Measurements from ENCODE around the gene ZNF423. TPM values are rescaled to one million over a fixed set of nuclear protein-coding genes. Genes with fewer than 3 reads are reported as not detected.
A peak's percentile ranks its signal among the peaks of the same experiment; 100 is the strongest.

The ZNF423 gene
- total RNA-seq, 1 experiment from 2014 or later = 43.6 TPM

GRCh38 chr16:49779979-49780378 lies 75.9 kb downstream of the ZNF423 start:
- Histone ChIP-seq H3K27me3 (ENCODE audit: control insufficient read depth, insufficient read depth, low read length) (no peaks in the 10 kb centered on the region), H3K36me3 (replicated peaks; ENCODE audit: control insufficient read depth, insufficient read depth, low read length) (no peaks in the 10 kb centered on the region), H3K4me3 (ENCODE audit: insufficient read depth, low read depth, low read length) (no peak overlapping the region)
- DNase-seq = no peak

- Histone ChIP-seq H3K36me3 (replicated peaks; ENCODE audit: control insufficient read depth, insufficient read depth, low read length) (no peaks in the 10 kb centered on the region), H3K27me3 (ENCODE audit: control insufficient read depth, insufficient read depth, low read length) (no peaks in the 10 kb centered on the region), H3K4me3 (ENCODE audit: insufficient read depth, low read depth, low read length) (no peak overlapping the region)
- DNase-seq = no peak
These were observed 77.5 kb downstream of the ZNF423 start for GRCh38 chr16:49778202-49778930.

- Histone ChIP-seq H3K4me3 (ENCODE audit: insufficient read depth, low read depth, low read length) (no peak overlapping the region), H3K27me3 (ENCODE audit: control insufficient read depth, insufficient read depth, low read length) (no peaks in the 10 kb centered on the region), H3K36me3 (replicated peaks; ENCODE audit: control insufficient read depth, insufficient read depth, low read length) (no peaks in the 10 kb centered on the region)
- no peak for DNase-seq
These were observed 79.2 kb downstream of the ZNF423 start for GRCh38 chr16:49776734-49777133.

GRCh38 chr16:49776085-49776595 lies 79.8 kb downstream of the ZNF423 start:
- Histone ChIP-seq H3K4me3 (ENCODE audit: insufficient read depth, low read depth, low read length) (no peak overlapping the region), H3K36me3 (replicated peaks; ENCODE audit: control insufficient read depth, insufficient read depth, low read length) (no peaks in the 10 kb centered on the region), H3K27me3 (ENCODE audit: control insufficient read depth, insufficient read depth, low read length) (no peaks in the 10 kb centered on the region)
- DNase-seq = peak; percentile 89

GRCh38 chr16:49775581-49775980 lies 80.3 kb downstream of the ZNF423 start:
- Histone ChIP-seq H3K36me3 (replicated peaks; ENCODE audit: control insufficient read depth, insufficient read depth, low read length) (no peaks in the 10 kb centered on the region), H3K4me3 (ENCODE audit: insufficient read depth, low read depth, low read length) (no peak overlapping the region), H3K27me3 (ENCODE audit: control insufficient read depth, insufficient read depth, low read length) (no peaks in the 10 kb centered on the region)
- no peak for DNase-seq

- DNase-seq = no peak
These were observed 80.9 kb downstream of the ZNF423 start for GRCh38 chr16:49775018-49775417.

GRCh38 chr16:49773534-49774475 lies 82.1 kb downstream of the ZNF423 start:
- H3K36me3 ChIP-seq (replicated peaks; ENCODE audit: control insufficient read depth, insufficient read depth, low read length) = no peaks in the 10 kb centered on the region
- no peak overlapping the region for H3K4me3 ChIP-seq (ENCODE audit: insufficient read depth, low read depth, low read length)
- no peaks in the 10 kb centered on the region for H3K27me3 ChIP-seq (ENCODE audit: control insufficient read depth, insufficient read depth, low read length)
- no peak for DNase-seq

More at GRCh38 chr16:49775018-49775417, 80.9 kb downstream of the ZNF423 start:
- Histone ChIP-seq H3K27me3 (ENCODE audit: control insufficient read depth, insufficient read depth, low read length) (no peaks in the 10 kb centered on the region), H3K4me3 (ENCODE audit: insufficient read depth, low read depth, low read length) (no peak overlapping the region), H3K36me3 (replicated peaks; ENCODE audit: control insufficient read depth, insufficient read depth, low read length) (no peaks in the 10 kb centered on the region)

GRCh38 chr16:49767998-49768397 lies 87.9 kb downstream of the ZNF423 start:
- peak; percentile 42 for DNase-seq
- Histone ChIP-seq H3K27me3 (ENCODE audit: control insufficient read depth, insufficient read depth, low read length) (no peaks in the 10 kb centered on the region), H3K4me3 (ENCODE audit: insufficient read depth, low read depth, low read length) (no peak overlapping the region), H3K36me3 (replicated peaks; ENCODE audit: control insufficient read depth, insufficient read depth, low read length) (no peaks in the 10 kb centered on the region; the same call in 1 of the 2 replicates)

GRCh38 chr16:49767414-49767813 lies 88.5 kb downstream of the ZNF423 start:
- DNase-seq = no peak
- Histone ChIP-seq H3K36me3 (replicated peaks; ENCODE audit: control insufficient read depth, insufficient read depth, low read length) (no peaks in the 10 kb centered on the region; the same call in 1 of the 2 replicates), H3K4me3 (ENCODE audit: insufficient read depth, low read depth, low read length) (no peak overlapping the region), H3K27me3 (ENCODE audit: control insufficient read depth, insufficient read depth, low read length) (no peaks in the 10 kb centered on the region)

GRCh38 chr16:49766225-49766624 lies 89.7 kb downstream of the ZNF423 start:
- H3K4me3 ChIP-seq (ENCODE audit: insufficient read depth, low read depth, low read length) = no peak overlapping the region
- no peaks in the 10 kb centered on the region; the same call in 1 of the 2 replicates for H3K36me3 ChIP-seq (replicated peaks; ENCODE audit: control insufficient read depth, insufficient read depth, low read length)
- H3K27me3 ChIP-seq (ENCODE audit: control insufficient read depth, insufficient read depth, low read length) = no peaks in the 10 kb centered on the region
- peak; percentile 57 for DNase-seq

- Histone ChIP-seq H3K27me3 (ENCODE audit: control insufficient read depth, insufficient read depth, low read length) (no peaks in the 10 kb centered on the region), H3K36me3 (replicated peaks; ENCODE audit: control insufficient read depth, insufficient read depth, low read length) (no peaks in the 10 kb centered on the region; the same call in 1 of the 2 replicates), H3K4me3 (ENCODE audit: insufficient read depth, low read depth, low read length) (no peak overlapping the region)
- no peak for DNase-seq
These were observed 92.1 kb downstream of the ZNF423 start for GRCh38 chr16:49763826-49764225.

GRCh38 chr16:49760815-49761214 lies 95.1 kb downstream of the ZNF423 start:
- Histone ChIP-seq H3K4me3 (ENCODE audit: insufficient read depth, low read depth, low read length) (no peak overlapping the region), H3K27me3 (ENCODE audit: control insufficient read depth, insufficient read depth, low read length) (no peaks in the 10 kb centered on the region), H3K36me3 (replicated peaks; ENCODE audit: control insufficient read depth, insufficient read depth, low read length) (no peaks in the 10 kb centered on the region)
- no peak for DNase-seq

GRCh38 chr16:49757559-49758069 lies 98.3 kb downstream of the ZNF423 start:
- Histone ChIP-seq H3K27me3 (ENCODE audit: control insufficient read depth, insufficient read depth, low read length) (no peaks in the 10 kb centered on the region), H3K4me3 (ENCODE audit: insufficient read depth, low read depth, low read length) (no peak overlapping the region), H3K36me3 (replicated peaks; ENCODE audit: control insufficient read depth, insufficient read depth, low read length) (no peaks in the 10 kb centered on the region)
- DNase-seq = peak; percentile 83

GRCh38 chr16:49756775-49757558 lies 98.9 kb downstream of the ZNF423 start:
- Histone ChIP-seq H3K36me3 (replicated peaks; ENCODE audit: control insufficient read depth, insufficient read depth, low read length) (no peaks in the 10 kb centered on the region), H3K4me3 (ENCODE audit: insufficient read depth, low read depth, low read length) (no peak overlapping the region), H3K27me3 (ENCODE audit: control insufficient read depth, insufficient read depth, low read length) (no peaks in the 10 kb centered on the region)
- DNase-seq = no peak

Measured in H7 (cell line).